Dermis microvascular lymphatic vessel endothelial cell (primary cell): ENCODE results near the gene DACT3. TPM values are rescaled to one million over a fixed set of nuclear protein-coding genes. Genes with fewer than 3 reads are reported as not detected.

Source experiments
- DNase-seq, 2 donors: peaks; one replicate each; pipeline versions ENCODE4 v3.0.0 to v3.0.0-alpha.2; 2010; ENCODE audit warnings: low read depth in 2 of 2
- total RNA-seq: library from RNA; depleted of rRNA; stranded (reverse); fragments of >200 nt; gene quantifications from 2 replicates; pipeline ENCODE4 v1.2.1, GENCODE V29; 2014

DACT3 gene
- total RNA-seq, 1 donor from 2014 or later = under 0.01 TPM

DNA sequence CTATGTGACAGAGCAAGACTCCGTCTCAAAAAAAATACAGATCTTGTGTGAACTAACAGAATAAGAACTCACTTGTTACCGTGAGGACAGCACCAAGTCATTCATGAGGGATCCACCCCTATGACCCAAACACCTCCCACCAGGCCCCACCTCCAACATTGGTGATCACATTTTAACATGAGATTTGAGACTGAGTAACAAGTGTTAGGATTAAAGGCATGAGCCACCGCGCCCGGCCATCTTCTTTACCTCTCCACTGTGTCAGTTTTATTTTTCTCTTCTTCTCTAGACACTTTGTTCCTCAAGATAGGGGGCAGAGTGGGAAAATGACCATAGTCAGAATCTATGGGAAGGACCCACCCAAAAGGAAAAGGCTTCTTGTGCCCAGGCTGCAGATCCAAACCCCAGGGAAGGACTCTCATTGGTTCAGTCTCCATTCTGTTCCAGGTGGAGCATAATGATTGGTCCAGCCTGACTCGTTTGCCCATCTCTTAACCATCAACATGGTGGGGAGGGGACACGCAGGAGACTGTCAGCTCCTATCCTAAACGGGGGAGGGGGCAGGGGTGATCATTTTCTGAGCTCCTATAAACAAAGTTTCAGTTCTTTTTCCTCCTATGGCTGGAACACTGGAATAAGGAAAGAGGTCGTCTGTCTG is 61.1 kb downstream of the DACT3 start:
- peak in 1 of 2 donors; percentile 24 for DNase-seq

DNA sequence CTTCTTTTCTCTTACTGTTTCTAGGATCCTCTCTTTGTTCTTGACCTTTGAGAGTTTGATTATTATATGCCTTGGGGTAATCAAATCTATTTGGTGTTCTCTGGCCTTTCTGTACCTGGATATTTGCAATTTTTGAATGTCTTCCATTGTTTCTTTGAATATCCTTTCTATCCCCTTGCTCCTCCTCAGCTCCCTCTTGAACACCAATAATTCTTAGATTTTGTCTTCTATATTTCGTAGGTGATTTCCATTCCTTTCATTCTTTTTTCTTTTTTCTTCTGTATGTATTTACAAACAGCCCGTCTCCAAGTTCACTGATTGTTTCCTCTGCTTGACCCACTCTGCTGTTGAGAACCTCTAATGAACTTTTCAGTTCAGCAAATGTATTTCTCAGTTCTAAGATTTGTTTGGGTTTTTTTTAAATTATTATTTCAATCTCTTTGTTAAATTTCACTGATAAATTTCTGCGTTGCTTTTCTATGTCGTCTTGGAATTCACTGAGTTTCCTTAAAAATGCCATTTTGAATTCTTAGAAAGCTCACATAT is 62.5 kb downstream of the DACT3 start:
- DNase-seq = no peak

Other genes with a start within 250 kb of the DACT3 start
- 0.13 TPM in 2 replicates for gene CCDC8, start 247.6 kb downstream of the DACT3 start, total RNA-seq
- gene PNMA8C, start 232.2 kb downstream of the DACT3 start, total RNA-seq = not detected in 2 replicates
- under 0.01 and 0.26 TPM in 2 replicates for gene PNMA8A, start 189.6 kb downstream of the DACT3 start, total RNA-seq
- 0.13 TPM in 2 replicates for gene PNMA8B, start 165.3 kb downstream of the DACT3 start, total RNA-seq
- gene CALM3, start 59.9 kb downstream of the DACT3 start, total RNA-seq = 112 and 121 TPM in 2 replicates
- gene PTGIR, start 36.1 kb downstream of the DACT3 start, total RNA-seq = not detected in 2 replicates
- gene GNG8, start 25.0 kb downstream of the DACT3 start, total RNA-seq = not detected in 2 replicates
- gene PRKD2, start 55.9 kb upstream of the DACT3 start, total RNA-seq = 32.6 and 55.4 TPM in 2 replicates
- gene FKRP, start 84.9 kb upstream of the DACT3 start, total RNA-seq = 8.9 and 15.2 TPM in 2 replicates
- 68.2 and 108 TPM in 2 replicates for gene STRN4, start 85.3 kb upstream of the DACT3 start, total RNA-seq
- gene SLC1A5, start 127.4 kb upstream of the DACT3 start, total RNA-seq = 25.3 and 25.8 TPM in 2 replicates
- gene AP2S1, start 189.7 kb upstream of the DACT3 start, total RNA-seq = 160 and 177 TPM in 2 replicates
- gene ARHGAP35, start 199.8 kb upstream of the DACT3 start, total RNA-seq = 17.1 and 21.2 TPM in 2 replicates